Activated CD8-positive, alpha-beta T cell treated with anti-CD3 and anti-CD28 coated beads for 36 hours (primary cell): ENCODE results near the gene KAZN. TPM values are rescaled to one million over a fixed set of nuclear protein-coding genes. Genes with fewer than 3 reads are reported as not detected.

Experiments used
- ATAC-seq: fragments of 200-7000 bp; cut with Tn5 transposase; one replicate; pipeline ENCODE4 v1.10.0; 2021; ENCODE audit warnings: mild to moderate bottlenecking, moderate library complexity
- CTCF ChIA-PET: fragments of 350-600 bp; sonication (Branson Sonifier 250); formaldehyde crosslinking; loops from one replicate; lab custom pipeline; 2021; ENCODE audit warnings: antibody characterized with exemption; lab: Charles Lee
- POLR2A ChIA-PET: fragments of 350-600 bp; sonication (Branson Sonifier 250); formaldehyde crosslinking; loops from one replicate; lab custom pipeline; 2021; ENCODE audit warnings: antibody characterized with exemption; lab: Charles Lee
- DNase-seq: peaks from one replicate; pipeline ENCODE4 v3.0.0-alpha.2; 2020
- H3K27ac Mint-ChIP-seq: one replicate; pipeline ENCODE4 v1.8.0; 2021; ENCODE audit warnings: mild to moderate bottlenecking, mixed read lengths
- H3K27me3 Mint-ChIP-seq: one replicate; pipeline ENCODE4 v1.8.0; 2021; ENCODE audit warnings: mixed read lengths
- H3K36me3 Mint-ChIP-seq: one replicate; pipeline ENCODE4 v1.8.0; 2021; ENCODE audit warnings: low read depth, mixed read lengths
- H3K4me1 Mint-ChIP-seq: one replicate; pipeline ENCODE4 v1.8.0; 2021; ENCODE audit warnings: low read depth, mixed read lengths
- H3K4me3 Mint-ChIP-seq: one replicate; pipeline ENCODE4 v1.8.0; 2021; ENCODE audit warnings: mild to moderate bottlenecking, moderate library complexity, mixed read lengths
- H3K9me3 Mint-ChIP-seq: one replicate; pipeline ENCODE4 v1.8.0; 2021; ENCODE audit warnings: mixed read lengths
- CTCF ChIP-seq: fragments of 200-600 bp; IDR thresholded peaks from one replicate; pipeline ENCODE4 v1.8.0; 2022; ENCODE audit warnings: antibody characterized with exemption, mild to moderate bottlenecking
- intact Hi-C: fragments of 100-400 bp; cut with micrococcal nuclease; formaldehyde crosslinking; loops from one replicate; pipeline ENCODE4 v1.10.0; 2022
- total RNA-seq, 2 experiments: library from RNA; stranded (reverse); gene quantifications; one replicate each; pipeline ENCODE4 v1.2.3, GENCODE V29; 2021

The KAZN gene
- total RNA-seq, 2 experiments from 2014 or later = 1.7 to 1.9 TPM

GRCh38 chr1:14763977-14764376, 165.5 kb downstream of the KAZN start:
- Mint-ChIP-seq H3K4me3 (no peak overlapping the region), H3K4me1 (no peaks in the 10 kb centered on the region), H3K27ac (no peak overlapping the region), H3K36me3 (no peaks in the 10 kb centered on the region), H3K9me3 (no peaks in the 10 kb centered on the region), H3K27me3 (peaks cover 3% of the 10 kb centered on the region)
- CTCF ChIA-PET = no interaction called here
- POLR2A ChIA-PET = no interaction called here
- DNase-seq = no peak
- no peak for ATAC-seq
- no peak for TF ChIP-seq CTCF
- intact Hi-C loops = no loop called here

- DNase-seq (no peak), ATAC-seq (no peak)
- Mint-ChIP-seq H3K27me3 (peaks cover 3% of the 10 kb centered on the region), H3K4me3 (no peak overlapping the region), H3K27ac (no peak overlapping the region), H3K9me3 (no peaks in the 10 kb centered on the region), H3K36me3 (no peaks in the 10 kb centered on the region), H3K4me1 (no peaks in the 10 kb centered on the region)
- intact Hi-C loops = no loop called here
- TF ChIP-seq CTCF = no peak
- POLR2A ChIA-PET = no interaction called here
- CTCF ChIA-PET = interaction anchor here (1.3 kb wide), 1 partner anchor 13 kb away, joined by 3 read pairs; no protein-coding TSS in a partner anchor
Observed at GRCh38 chr1:14765773-14766172, 167.3 kb downstream of the KAZN start.

GRCh38 chr1:14767075-14767474, 168.6 kb downstream of the KAZN start:
- no peak for ATAC-seq
- Mint-ChIP-seq H3K4me3 (no peak overlapping the region), H3K36me3 (no peaks in the 10 kb centered on the region), H3K27ac (no peak overlapping the region), H3K4me1 (no peaks in the 10 kb centered on the region), H3K27me3 (peaks cover 3% of the 10 kb centered on the region), H3K9me3 (no peaks in the 10 kb centered on the region)
- no peak for DNase-seq
- intact Hi-C loops = no loop called here
- ChIA-PET POLR2A (no interaction called here), CTCF (no interaction called here)
- TF ChIP-seq CTCF = no peak

- H3K36me3 Mint-ChIP-seq = no peaks in the 10 kb centered on the region
- H3K4me3 Mint-ChIP-seq = no peak overlapping the region
- CTCF ChIA-PET = no interaction called here
- DNase-seq (no peak), ATAC-seq (no peak)
- no peak for TF ChIP-seq CTCF
- H3K27me3 Mint-ChIP-seq = peaks cover 3% of the 10 kb centered on the region
- intact Hi-C loops = no loop called here
- H3K4me1 Mint-ChIP-seq = no peaks in the 10 kb centered on the region
- H3K27ac Mint-ChIP-seq = no peak overlapping the region
- POLR2A ChIA-PET = no interaction called here
- H3K9me3 Mint-ChIP-seq = no peaks in the 10 kb centered on the region
Observed at GRCh38 chr1:14768582-14769304, 170.3 kb downstream of the KAZN start.

GRCh38 chr1:14769486-14770274, 171.2 kb downstream of the KAZN start:
- Mint-ChIP-seq H3K4me1 (no peaks in the 10 kb centered on the region), H3K27ac (no peak overlapping the region), H3K9me3 (no peaks in the 10 kb centered on the region), H3K27me3 (peaks cover 3% of the 10 kb centered on the region), H3K4me3 (no peak overlapping the region), H3K36me3 (no peaks in the 10 kb centered on the region)
- DNase-seq (no peak), ATAC-seq (no peak)
- intact Hi-C loops = no loop called here
- POLR2A ChIA-PET = no interaction called here
- CTCF ChIA-PET = no interaction called here
- TF ChIP-seq CTCF = no peak
